K562 (cell line): Measurements from ENCODE around the gene LBHD2. TPM values are rescaled to one million over a fixed set of nuclear protein-coding genes. Genes with fewer than 3 reads are reported as not detected.

ENCODE experiments used
- ARID3B ChIP-seq: fragments of 250-450 bp; sonication (Bioruptor Pico); IDR thresholded peaks from 2 replicates; pipeline ENCODE4 v1.4.0; 2020; ENCODE audit warnings: borderline replicate concordance
- DPF2 ChIP-seq: fragments of 450-650 bp; IDR thresholded peaks from 2 replicates; pipeline ENCODE4 v1.6.1; 2016
- ELF1 ChIP-seq: fragments of 200-800 bp; sonication (Bioruptor generic); IDR thresholded peaks from 2 replicates; pipeline ENCODE4 v1.6.1; 2016; ENCODE audit warnings: missing genetic modification characterization, missing compliant biosample characterization
- FOXA3 ChIP-seq, 2 experiments: fragments of 450-650 bp in 1 of 2; sonication (generic) in 1 of 2; formaldehyde crosslinking; IDR thresholded peaks in 1 of 2; conservative IDR thresholded peaks in 1 of 2; 2 replicates each; pipeline versions ENCODE4 v1.4.0 to v1.8.0; 2020 to 2022; ENCODE audit warnings: mild to moderate bottlenecking in 2 of 2, missing genetic modification reagents in 1 of 2
- HDAC1 ChIP-seq, 2 experiments: fragments of 450-650 bp; IDR thresholded peaks; 2 replicates each; pipeline ENCODE4 v1.6.1; 2016 to 2017; ENCODE audit warnings: inconsistent platforms in 1 of 2, mild to moderate bottlenecking in 1 of 2, moderate library complexity in 1 of 2
- HMG20B ChIP-seq: fragments of 250-450 bp; sonication (Bioruptor Pico); IDR thresholded peaks from 2 replicates; pipeline ENCODE4 v1.5.0; 2021; ENCODE audit warnings: mild to moderate bottlenecking
- PRPF4 ChIP-seq: fragments of 200-400 bp; formaldehyde crosslinking; IDR thresholded peaks from one replicate; pipeline ENCODE4 v1.6.1; 2017; ENCODE audit warnings: low read length, low read depth, mild to moderate bottlenecking; ENCODE audit not compliant: insufficient read depth, poor library complexity, severe bottlenecking
- PURB ChIP-seq: sonication (generic); formaldehyde crosslinking; IDR thresholded peaks from 2 replicates; pipeline ENCODE4 v1.9.0; 2021; ENCODE audit warnings: low read depth, mild to moderate bottlenecking, missing genetic modification reagents
- RNF2 ChIP-seq: sonication (generic); IDR thresholded peaks from 2 replicates; pipeline ENCODE4 v1.6.1; 2016
- SAP30 ChIP-seq: fragments of 200-600 bp; sonication (generic); IDR thresholded peaks from 2 replicates; pipeline ENCODE4 v1.6.1; 2012; ENCODE audit warnings: borderline replicate concordance, low read depth, mild to moderate bottlenecking, moderate library complexity, low read length, control low read depth, inconsistent platforms; ENCODE audit not compliant: insufficient read depth, poor library complexity, severe bottlenecking
- SMARCA4 ChIP-seq: fragments of 450-650 bp; IDR thresholded peaks from 2 replicates; pipeline ENCODE4 v1.6.1; 2016
- SPI1 ChIP-seq: IDR thresholded peaks from 2 replicates; pipeline ENCODE4 v1.6.1; 2011; ENCODE audit warnings: low read depth, low read length, control low read depth, borderline replicate concordance
- TEAD4 ChIP-seq, 2 experiments: sonication (generic) in 1 of 2; formaldehyde crosslinking in 1 of 2; IDR thresholded peaks; 2 replicates each; pipeline versions ENCODE4 v1.6.1 to v1.8.0; 2012 to 2022; ENCODE audit warnings: borderline replicate concordance in 1 of 2, inconsistent platforms in 1 of 2, low read length in 1 of 2, mild to moderate bottlenecking in 1 of 2, missing genetic modification reagents in 1 of 2
- ZC3H8 ChIP-seq: fragments of 450-650 bp; IDR thresholded peaks from 2 replicates; pipeline ENCODE4 v1.6.1; 2017
- ZKSCAN1 ChIP-seq: fragments of 150-350 bp; IDR thresholded peaks from 2 replicates; pipeline ENCODE4 v1.6.1; 2016; ENCODE audit warnings: low read depth, low read length
- ZNF263 ChIP-seq: sonication (generic); formaldehyde crosslinking; IDR thresholded peaks from 2 replicates; pipeline ENCODE4 v1.8.0; 2022; ENCODE audit warnings: mild to moderate bottlenecking, missing genetic modification reagents, borderline replicate concordance
- ZNF507 ChIP-seq: conservative IDR thresholded peaks from 2 replicates; pipeline ENCODE4 v1.6.1; 2017; ENCODE audit warnings: missing genetic modification characterization, missing compliant biosample characterization
- polyA plus RNA-seq, 8 experiments: library from polyadenylated mRNA; depleted of rRNA in 4 of 8; stranded (reverse) in 5 of 8; unstranded in 3 of 8; fragments of >200 nt; fragmentation: Nextera tagmentation in 2 of 8; fragmentation: Illumina TruSeq in 1 of 8; extraction: Ambion mirVana in 2 of 8; extraction: Trizol in 1 of 8; gene quantifications; 2 replicates each; pipeline versions ENCODE4 v1.2.1 to v1.2.3, GENCODE V29; 2011 to 2014; ENCODE audit warnings: inconsistent platforms in 1 of 8, missing spikeins in 1 of 8
- total RNA-seq, 7 experiments: library from RNA; depleted of rRNA in 6 of 7; stranded (reverse); fragments of >200 nt in 6 of 7; fragmentation: Illumina TruSeq in 2 of 7; extraction: Trizol in 2 of 7; gene quantifications; 2 replicates each; pipeline versions ENCODE4 v1.2.1 to v1.2.3, GENCODE V29; 2011 to 2021; ENCODE audit warnings: low replicate concordance in 1 of 7

LBHD2 gene
- total and polyA plus RNA-seq, 9 of the 15 experiments (the other 6 are each of a cell fraction or from before 2014, with no cell fraction given): not detected

GRCh38 chr14:103121846-103122584 is 38.0 kb downstream of the LBHD2 start (continued):
- TF ChIP-seq SPI1: peak; percentile 52; the same call in 1 of the 2 replicates
- no peak for TF ChIP-seq FOXA3 (CRISPR knock-in tag; conservative IDR thresholded peaks at IDR 0.05 in 1 of 2, IDR thresholded peaks at IDR 0.05 in 1 of 2)
- TF ChIP-seq SAP30: no peak
- TF ChIP-seq ARID3B (CRISPR knock-in tag): no peak
- TF ChIP-seq SMARCA4: peak; percentile 37; the same call in 1 of the 2 replicates
- TF ChIP-seq ZNF263 (CRISPR knock-in tag): no peak
- TF ChIP-seq ZC3H8: no peak
- TF ChIP-seq ELF1 (tag): no peak; the same call in 1 of the 2 replicates
- no peak for TF ChIP-seq HMG20B
- peak; percentile 53; the same call in 1 of the 2 replicates for TF ChIP-seq RNF2
- TF ChIP-seq DPF2: peak; percentile 47
- TF ChIP-seq ZKSCAN1: no peak
- TF ChIP-seq PRPF4: no peak
- TF ChIP-seq ZNF507 (tag): no peak
- TF ChIP-seq PURB: no peak
- peak; percentile 11; the same call in 1 of the 2 replicates for TF ChIP-seq TEAD4 (IDR thresholded peaks at IDR 0.05; ENCODE audit: low read length)
- TF ChIP-seq TEAD4 (CRISPR knock-in tag; IDR thresholded peaks at IDR 0.05; ENCODE audit: borderline replicate concordance): no peak
- peak in 1 of 2 experiments; percentile 34; a peak in 1 of 4 replicates for TF ChIP-seq HDAC1 (IDR thresholded peaks at IDR 0.05)
